22Rv1 (cell line): ENCODE data around the gene PKNOX1.
"Not testable (repeated sequence)": the region's sequence is repeated elsewhere in the genome, so short reads cannot be mapped to it uniquely, and the experiment has no call there.

Source experiments
- CTCF ChIP-seq: fragments of 450-650 bp; IDR thresholded peaks from 2 replicates; pipeline ENCODE4 v1.5.1; 2017; ENCODE audit warnings: mild to moderate bottlenecking
- ZFX ChIP-seq: fragments of 450-650 bp; IDR thresholded peaks from 2 replicates; pipeline ENCODE4 v1.6.1; 2017; ENCODE audit warnings: antibody characterized with exemption, borderline replicate concordance

DNA sequence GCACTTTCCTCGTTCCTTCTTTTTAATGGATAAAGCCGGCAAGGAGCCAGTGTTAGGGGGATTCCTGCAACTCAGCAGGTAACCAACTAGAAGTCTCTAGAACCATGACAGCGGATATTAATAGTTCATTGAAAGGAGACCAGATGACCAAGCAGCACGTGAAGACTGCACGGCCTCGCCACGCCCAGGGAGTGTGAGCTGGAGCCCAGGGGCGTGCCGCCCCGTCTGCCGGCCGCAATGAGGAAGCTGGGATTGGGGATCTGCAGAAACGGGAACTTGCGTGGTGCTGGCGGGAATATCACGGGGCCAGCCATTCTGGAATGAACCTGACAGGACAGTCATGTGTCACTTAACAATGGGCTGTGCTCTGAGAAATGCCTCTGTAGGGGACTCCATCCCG lies 62.5 kb downstream of the PKNOX1 start:
- TF ChIP-seq CTCF, ZFX: not testable (repeated sequence)
